Gastrocnemius medialis (tissue), 4 donors: Measurements from ENCODE around the gene RAD51B. TPM values are rescaled to one million over a fixed set of nuclear protein-coding genes. Genes with fewer than 3 reads are reported as not detected.

Experiments
- ATAC-seq, 2 donors: fragments of 150-250 bp; one replicate each; pipeline ENCODE4 v1.9.1; 2016
- DNase-seq, 2 donors: peaks; one replicate each; pipeline ENCODE4 v3.0.0-alpha.2; 2019
- H3K27ac ChIP-seq, 4 donors: fragments of 200-600 bp; sonication (generic); 1 replicate in 1 of 4; 2 replicates in 3 of 4; pipeline ENCODE4 v1.5.1; 2016 to 2018; ENCODE audit warnings: mild to moderate bottlenecking in 2 of 4, moderate library complexity in 1 of 4
- H3K27me3 ChIP-seq, 3 donors: fragments of 200-600 bp; sonication (generic) in 2 of 3; 1 replicate in 1 of 3; 2 replicates in 2 of 3; pipeline versions ENCODE4 v1.5.1 to v1.6.0; 2016 to 2019; ENCODE audit warnings: mild to moderate bottlenecking in 1 of 3, moderate library complexity in 1 of 3
- H3K36me3 ChIP-seq, 2 donors: fragments of 200-600 bp; sonication (generic) in 1 of 2; one replicate each; pipeline ENCODE4 v1.5.1; 2017 to 2018
- H3K4me1 ChIP-seq, 2 donors: fragments of 200-600 bp; sonication (generic) in 1 of 2; one replicate each; pipeline ENCODE4 v1.5.1; 2016 to 2017; ENCODE audit warnings: mild to moderate bottlenecking in 2 of 2
- H3K4me3 ChIP-seq, 4 donors: fragments of 200-600 bp; sonication (generic) in 3 of 4; 1 replicate in 1 of 4; 2 replicates in 3 of 4; pipeline ENCODE4 v1.5.1; 2016 to 2019; ENCODE audit warnings: mild to moderate bottlenecking in 2 of 4
- H3K9me3 ChIP-seq, 3 donors: fragments of 200-600 bp; sonication (generic) in 2 of 3; 1 replicate in 1 of 3; 2 replicates in 2 of 3; pipeline ENCODE4 v1.5.1; 2016 to 2019
- CTCF ChIP-seq, 5 experiments: fragments of 450-650 bp in 3 of 5; fragments of 200-600 bp in 2 of 5; sonication (generic) in 2 of 5; IDR thresholded peaks in 4 of 5; conservative IDR thresholded peaks in 1 of 5; 1 replicate in 4 of 5; 2 replicates in 1 of 5; pipeline ENCODE4 v1.5.1; 2016 to 2019; ENCODE audit warnings: antibody characterized with exemption in 5 of 5, mild to moderate bottlenecking in 3 of 5, moderate library complexity in 3 of 5
- POLR2A ChIP-seq, 2 donors: fragments of 450-650 bp; IDR thresholded peaks; one replicate each; pipeline ENCODE4 v1.6.1; 2017; ENCODE audit warnings: antibody characterized with exemption in 2 of 2, mild to moderate bottlenecking in 2 of 2, moderate library complexity in 2 of 2
- in situ Hi-C, 4 donors: fragments of 200-750 bp; cut with MboI; loops; one replicate each; pipeline versions ENCODE4 v1.15.0 to v1.8.0; 2017; ENCODE audit warnings: low sequenced_read_pairs in 4 of 4
- intact Hi-C: fragments of 100-400 bp; cut with DNase I; formaldehyde crosslinking; loops from one replicate; pipeline ENCODE4 v1.15.1; 2023; ENCODE audit warnings: low total_unique reads
- total RNA-seq, 4 donors: library from RNA; depleted of rRNA; stranded (reverse); fragments of >200 nt; gene quantifications; one replicate each; pipeline versions ENCODE4 v1.1.0 to v1.2.3, GENCODE V29; 2016

The RAD51B gene
- total RNA-seq, 4 donors from 2014 or later: 1.6 to 3.3 (median 2.4) TPM

- DNase-seq: no peak
- no peaks in the 10 kb centered on the region for H3K9me3 ChIP-seq
- no peaks in the 10 kb centered on the region for H3K4me1 ChIP-seq
- H3K4me3 ChIP-seq: no peak overlapping the region
- H3K27ac ChIP-seq: no peak overlapping the region
- no peaks in the 10 kb centered on the region for H3K36me3 ChIP-seq
- no peak for TF ChIP-seq CTCF (IDR thresholded peaks at IDR 0.05 in 4 of 5, conservative IDR thresholded peaks at IDR 0.05 in 1 of 5)
- no peak for TF ChIP-seq POLR2A (IDR thresholded peaks at IDR 0.05)
- ATAC-seq: no peak
- no peaks in the 10 kb centered on the region for H3K27me3 ChIP-seq
- in situ Hi-C loops: no loop called here
- intact Hi-C loops: no loop called here
Observed at GRCh38 chr14:67851785-67852410, 32.3 kb downstream of the RAD51B start.

GRCh38 chr14:67852926-67853604 lies 33.5 kb downstream of the RAD51B start:
- ATAC-seq (no peak), DNase-seq (no peak)
- TF ChIP-seq CTCF (IDR thresholded peaks at IDR 0.05 in 4 of 5, conservative IDR thresholded peaks at IDR 0.05 in 1 of 5) (no peak), POLR2A (IDR thresholded peaks at IDR 0.05) (no peak)
- Histone ChIP-seq H3K27me3 (no peaks in the 10 kb centered on the region), H3K36me3 (no peaks in the 10 kb centered on the region), H3K27ac (no peak overlapping the region), H3K4me1 (no peaks in the 10 kb centered on the region), H3K9me3 (no peaks in the 10 kb centered on the region), H3K4me3 (no peak overlapping the region)
- in situ Hi-C loops: no loop called here
- intact Hi-C loops: no loop called here

GRCh38 chr14:67853715-67854114 lies 34.1 kb downstream of the RAD51B start:
- ATAC-seq (no peak), DNase-seq (no peak)
- Histone ChIP-seq H3K9me3 (no peaks in the 10 kb centered on the region), H3K36me3 (no peaks in the 10 kb centered on the region), H3K4me3 (no peak overlapping the region), H3K27me3 (no peaks in the 10 kb centered on the region), H3K4me1 (no peaks in the 10 kb centered on the region), H3K27ac (no peak overlapping the region)
- in situ Hi-C loops (no loop called here), intact Hi-C loops (no loop called here)
- TF ChIP-seq POLR2A (IDR thresholded peaks at IDR 0.05) (no peak), CTCF (IDR thresholded peaks at IDR 0.05 in 4 of 5, conservative IDR thresholded peaks at IDR 0.05 in 1 of 5) (no peak)

- no peaks in the 10 kb centered on the region for H3K27me3 ChIP-seq
- TF ChIP-seq POLR2A (IDR thresholded peaks at IDR 0.05): no peak
- no peak for TF ChIP-seq CTCF (IDR thresholded peaks at IDR 0.05 in 4 of 5, conservative IDR thresholded peaks at IDR 0.05 in 1 of 5)
- DNase-seq (no peak), ATAC-seq (no peak)
- in situ Hi-C loops: no loop called here
- no peaks in the 10 kb centered on the region for H3K36me3 ChIP-seq
- no peaks in the 10 kb centered on the region for H3K9me3 ChIP-seq
- no peak overlapping the region for H3K27ac ChIP-seq
- H3K4me1 ChIP-seq: no peaks in the 10 kb centered on the region
- H3K4me3 ChIP-seq: no peak overlapping the region
- intact Hi-C loops: no loop called here
Observed at GRCh38 chr14:67856827-67857226, 37.2 kb downstream of the RAD51B start.
